ENCODE results near the gene PRPSAP1.

DNA sequence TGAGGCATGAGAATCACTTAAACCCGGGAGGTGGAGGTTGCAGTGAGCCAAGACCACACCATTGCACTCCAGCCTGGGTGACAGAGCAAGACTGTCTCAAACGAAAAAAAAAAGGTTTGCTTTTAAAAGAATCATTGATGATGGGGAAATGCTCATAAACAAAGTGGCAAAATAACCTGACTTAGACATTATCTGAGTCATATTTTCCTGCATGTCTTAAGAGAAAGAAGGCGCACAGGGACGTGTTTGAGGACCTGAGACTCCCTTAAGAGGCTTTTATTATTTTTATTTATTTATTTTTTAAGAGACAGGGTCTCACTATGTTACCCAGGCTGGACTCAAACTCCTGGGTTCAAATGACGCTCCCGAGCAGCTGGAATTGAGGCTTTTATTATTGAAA lies 5.7 kb upstream of the PRPSAP1 start:
- TF ChIP-seq, protein P1, sequence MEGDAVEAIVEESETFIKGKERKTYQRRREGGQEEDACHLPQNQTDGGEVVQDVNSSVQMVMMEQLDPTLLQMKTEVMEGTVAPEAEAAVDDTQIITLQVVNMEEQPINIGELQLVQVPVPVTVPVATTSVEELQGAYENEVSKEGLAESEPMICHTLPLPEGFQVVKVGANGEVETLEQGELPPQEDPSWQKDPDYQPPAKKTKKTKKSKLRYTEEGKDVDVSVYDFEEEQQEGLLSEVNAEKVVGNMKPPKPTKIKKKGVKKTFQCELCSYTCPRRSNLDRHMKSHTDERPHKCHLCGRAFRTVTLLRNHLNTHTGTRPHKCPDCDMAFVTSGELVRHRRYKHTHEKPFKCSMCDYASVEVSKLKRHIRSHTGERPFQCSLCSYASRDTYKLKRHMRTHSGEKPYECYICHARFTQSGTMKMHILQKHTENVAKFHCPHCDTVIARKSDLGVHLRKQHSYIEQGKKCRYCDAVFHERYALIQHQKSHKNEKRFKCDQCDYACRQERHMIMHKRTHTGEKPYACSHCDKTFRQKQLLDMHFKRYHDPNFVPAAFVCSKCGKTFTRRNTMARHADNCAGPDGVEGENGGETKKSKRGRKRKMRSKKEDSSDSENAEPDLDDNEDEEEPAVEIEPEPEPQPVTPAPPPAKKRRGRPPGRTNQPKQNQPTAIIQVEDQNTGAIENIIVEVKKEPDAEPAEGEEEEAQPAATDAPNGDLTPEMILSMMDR (IDR thresholded peaks at IDR 0.05): no peak
- TF ChIP-seq POLR2A (IDR thresholded peaks at IDR 0.05): no peak

All from adrenal gland (tissue), 5 donors.